Activated T-helper 9 cell treated with anti-CD3 and anti-CD28 coated beads, Interleukin-2, amount 50 U/mL, for 16 hours (primary cell): ENCODE results near the gene VPREB1.
"Not testable (repeated sequence)": the region's sequence is repeated elsewhere in the genome, so short reads cannot be mapped to it uniquely, and the experiment has no call there.

ENCODE experiments used
- DNase-seq: peaks from one replicate; pipeline ENCODE4 v3.0.0-alpha.2; 2020; ENCODE audit warnings: low read depth

VPREB1 gene

DNA sequence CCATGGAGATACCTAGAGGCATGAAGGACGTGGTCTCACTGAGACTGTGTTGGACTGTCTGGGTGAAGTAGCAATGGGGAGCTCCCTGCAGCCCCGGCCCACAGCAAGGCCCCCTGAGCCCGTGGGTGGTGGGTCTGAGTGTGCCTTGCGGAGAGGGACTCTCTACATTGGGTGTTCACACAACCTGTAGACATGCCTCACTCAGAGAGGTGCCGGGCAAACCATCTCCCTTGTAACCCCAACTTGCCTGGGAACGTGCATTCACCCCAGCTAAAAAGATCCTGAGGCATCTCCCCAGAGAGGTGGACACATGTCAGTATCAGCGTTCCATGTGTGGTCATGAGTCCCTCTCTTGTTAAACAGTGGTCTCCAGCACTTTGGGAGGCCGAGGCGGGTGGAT lies 2.1 kb downstream of the VPREB1 start:
- DNase-seq = no peak

DNA sequence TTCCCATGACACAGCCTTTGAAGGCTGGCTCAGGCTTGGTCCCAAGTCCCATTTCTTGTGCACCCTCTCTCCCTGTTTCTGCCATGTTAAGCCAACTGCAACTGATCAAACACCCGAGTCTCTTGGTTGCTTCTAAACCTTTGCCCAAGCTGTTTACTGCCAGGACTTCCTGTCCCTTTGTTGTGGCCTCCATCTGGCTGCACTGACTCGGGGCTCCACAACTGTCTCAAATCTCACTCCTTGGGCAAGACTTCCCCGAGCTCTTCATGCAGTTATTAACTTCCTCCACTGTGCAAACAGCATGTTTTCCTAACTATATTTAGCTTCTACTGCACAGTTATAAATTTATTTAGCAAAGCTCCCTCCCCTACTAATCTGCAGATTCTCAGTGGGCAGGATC lies 4.3 kb downstream of the VPREB1 start:
- DNase-seq = no peak

- not testable (repeated sequence) for DNase-seq
Observed at GRCh38 chr22:22250651-22251050, 6.1 kb downstream of the VPREB1 start.

- DNase-seq = not testable (repeated sequence)
Observed at GRCh38 chr22:22256133-22256532, 11.5 kb downstream of the VPREB1 start.

GRCh38 chr22:22258597-22259415 lies 14.2 kb downstream of the VPREB1 start:
- not testable (repeated sequence) for DNase-seq

DNA sequence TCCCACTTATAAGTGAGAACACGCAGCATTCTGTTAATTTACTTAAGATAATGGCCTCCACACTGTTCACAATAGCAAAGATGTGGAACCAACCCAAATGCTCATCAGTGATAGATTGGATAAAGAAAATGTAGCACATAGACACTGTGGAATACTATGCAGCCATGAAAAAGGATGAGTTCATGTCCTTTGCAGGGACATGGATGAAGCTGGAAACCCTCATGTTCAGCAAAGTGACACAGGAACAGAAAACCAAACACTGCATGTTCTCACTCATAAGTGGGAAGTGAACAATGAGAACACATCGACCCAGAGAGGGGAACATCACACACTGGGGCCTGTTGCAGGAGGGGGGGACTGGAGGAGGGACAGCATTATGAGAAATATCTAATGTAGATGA lies 15.6 kb downstream of the VPREB1 start:
- DNase-seq = not testable (repeated sequence)

- DNase-seq = not testable (repeated sequence)
Observed at GRCh38 chr22:22260586-22260985, 16.0 kb downstream of the VPREB1 start.

DNA sequence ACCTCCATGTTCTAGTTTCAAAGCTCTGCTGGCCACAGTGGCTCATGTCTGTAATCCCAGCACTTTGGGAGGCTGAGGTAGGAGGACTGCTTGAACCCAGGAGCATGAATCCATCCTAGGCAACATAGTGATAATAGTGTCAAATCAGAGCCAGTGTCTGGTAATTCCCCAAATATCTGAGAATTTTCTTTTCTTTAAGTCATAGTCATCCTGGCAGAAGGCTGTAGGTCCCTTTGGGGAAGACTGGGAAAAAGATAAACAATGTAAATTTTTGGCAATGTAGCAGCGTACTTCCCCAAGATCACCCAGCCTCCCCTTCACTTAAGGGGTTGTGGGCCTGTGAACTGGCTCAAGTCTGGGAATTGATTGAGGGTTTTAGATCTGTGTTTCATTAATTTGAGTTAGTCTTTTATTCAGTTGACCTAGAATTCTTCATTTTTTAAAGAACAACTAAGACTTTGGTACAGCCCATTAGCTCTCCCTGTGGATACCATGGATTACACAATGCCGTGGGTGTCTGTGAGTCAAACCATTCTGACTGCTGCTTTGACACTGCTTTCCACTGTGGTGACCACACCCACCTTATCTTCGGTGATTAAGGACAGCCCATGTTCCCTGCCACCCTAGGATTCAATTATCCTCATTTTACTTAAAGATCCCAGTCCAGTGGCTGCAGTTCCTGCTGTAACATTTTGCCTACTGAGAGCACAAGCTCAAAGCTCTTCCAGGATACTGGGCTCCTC lies 17.9 kb downstream of the VPREB1 start:
- DNase-seq = not testable (repeated sequence)

DNA sequence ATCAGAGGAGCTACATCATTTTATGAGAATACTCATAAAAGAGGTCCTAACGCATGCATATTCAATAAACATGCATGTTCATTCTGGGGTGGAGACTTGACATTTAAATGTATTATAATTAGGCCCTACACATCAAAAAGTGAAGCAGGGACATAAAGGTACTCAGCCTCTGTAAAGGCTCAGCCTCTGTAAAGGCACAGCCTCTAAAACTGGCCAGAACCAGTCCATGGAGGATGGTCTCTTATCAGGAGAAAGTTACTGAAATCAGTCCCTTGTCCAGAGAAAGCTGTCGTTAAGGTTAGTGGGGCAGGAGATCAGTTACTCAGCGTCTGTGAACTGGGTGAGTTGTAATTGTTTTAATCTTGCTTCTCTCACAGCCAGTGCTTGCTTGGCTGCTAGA lies 19.2 kb downstream of the VPREB1 start:
- not testable (repeated sequence) for DNase-seq

GRCh38 chr22:22270036-22270676 lies 25.6 kb downstream of the VPREB1 start:
- DNase-seq = not testable (repeated sequence)

DNA sequence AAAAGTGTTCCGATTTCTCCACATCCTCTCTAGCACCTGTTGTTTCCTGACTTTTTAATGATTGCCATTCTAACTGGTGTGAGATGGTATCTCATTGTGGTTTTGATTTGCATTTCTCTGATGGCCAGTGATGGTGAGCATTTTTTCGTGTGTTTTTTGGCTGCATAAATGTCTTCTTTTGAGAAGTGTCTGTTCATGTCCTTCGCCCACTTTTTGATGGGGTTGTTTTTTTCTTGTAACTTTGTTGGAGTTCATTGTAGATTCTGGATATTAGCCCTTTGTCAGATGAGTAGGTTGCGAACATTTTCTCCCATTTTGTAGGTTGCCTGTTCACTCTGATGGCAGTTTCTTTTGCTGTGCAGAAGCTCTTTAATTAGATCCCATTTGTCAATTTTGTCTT lies 32.8 kb downstream of the VPREB1 start:
- not testable (repeated sequence) for DNase-seq

DNA sequence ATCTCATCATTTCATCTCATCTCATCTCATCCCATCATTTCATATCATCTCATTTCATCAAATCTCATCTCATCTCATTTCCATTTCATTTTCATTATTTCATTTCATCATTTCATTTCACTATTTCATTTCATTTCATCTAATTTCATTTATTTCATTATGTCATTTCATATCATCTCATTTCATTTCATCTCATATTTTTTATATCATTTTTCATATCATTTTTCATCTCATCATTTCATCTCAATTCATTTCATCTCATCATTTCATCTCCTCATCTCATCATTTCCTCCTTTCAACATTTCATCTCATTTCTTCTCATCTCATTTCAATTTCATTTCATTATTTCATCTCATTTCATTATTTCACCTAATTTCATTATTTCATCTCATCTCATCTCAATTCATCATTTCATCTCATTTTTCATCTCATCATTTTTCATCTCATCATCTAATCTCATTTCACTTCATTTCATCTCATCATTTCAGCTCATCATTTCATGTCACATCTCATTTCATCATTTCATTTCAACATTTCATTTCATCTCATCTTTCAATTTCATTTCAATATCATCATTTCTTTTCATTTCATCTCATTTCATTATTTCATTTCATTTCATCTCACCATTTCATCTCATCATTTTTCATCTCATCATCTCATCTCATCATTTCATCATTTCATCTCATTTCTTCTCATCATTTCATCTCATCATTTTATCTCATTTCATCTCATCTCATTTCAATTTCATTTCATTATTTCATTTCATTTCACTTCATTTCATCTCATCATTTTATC lies 40.6 kb downstream of the VPREB1 start:
- DNase-seq = not testable (repeated sequence)

DNA sequence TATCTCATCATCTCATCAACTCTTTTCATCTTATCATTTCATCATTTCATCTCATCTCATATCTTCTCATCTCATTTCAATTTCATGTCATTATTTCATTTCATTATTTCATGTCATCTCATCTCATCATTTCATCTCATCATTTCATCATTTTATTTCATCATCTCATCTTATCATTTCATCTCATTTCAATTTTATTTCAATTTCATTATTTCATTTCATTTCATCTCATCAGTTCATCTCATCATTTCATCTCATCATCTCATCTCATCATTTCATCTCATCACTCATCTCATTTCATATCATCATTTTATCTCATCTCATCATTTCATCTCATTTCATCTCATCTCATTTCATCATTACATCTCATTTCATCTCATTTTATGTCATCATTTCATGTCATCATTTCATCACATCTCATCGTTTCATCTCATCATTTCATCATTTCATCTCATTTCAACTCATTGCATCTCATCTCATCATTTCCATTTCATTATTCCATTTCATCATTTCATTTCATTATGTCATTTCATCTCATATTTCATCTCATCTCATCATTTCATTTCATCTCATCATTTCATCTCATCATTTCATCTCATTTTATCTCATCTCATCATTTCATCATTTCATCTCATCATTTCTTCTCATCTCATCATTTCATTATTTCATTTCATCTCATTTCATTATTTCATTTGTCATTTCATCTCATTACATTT lies 42.0 kb downstream of the VPREB1 start:
- not testable (repeated sequence) for DNase-seq

- DNase-seq = not testable (repeated sequence)
Observed at GRCh38 chr22:22287106-22287626, 42.6 kb downstream of the VPREB1 start.

DNA sequence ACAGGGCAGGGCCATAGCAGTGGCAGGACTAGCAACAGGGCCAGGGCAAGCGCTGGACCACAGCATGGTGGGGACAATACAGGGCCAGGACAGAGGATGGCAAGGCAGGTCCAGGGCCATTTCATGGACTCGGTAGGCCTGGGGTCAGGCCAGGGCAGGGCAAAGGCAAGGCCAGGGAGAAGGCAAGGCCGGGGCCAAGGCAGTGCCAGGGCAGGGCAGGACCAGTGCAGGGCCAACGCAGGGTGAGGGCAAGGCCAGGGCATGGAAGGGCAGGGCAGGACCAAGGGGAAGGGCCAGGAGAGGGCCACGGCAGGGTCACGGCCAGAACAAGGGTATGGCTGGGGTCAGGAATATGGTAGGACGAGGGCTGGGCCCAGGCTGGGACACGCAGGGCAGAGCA lies 45.1 kb downstream of the VPREB1 start:
- not testable (repeated sequence) for DNase-seq

GRCh38 chr22:22291129-22291806 lies 46.7 kb downstream of the VPREB1 start:
- not testable (repeated sequence) for DNase-seq

DNA sequence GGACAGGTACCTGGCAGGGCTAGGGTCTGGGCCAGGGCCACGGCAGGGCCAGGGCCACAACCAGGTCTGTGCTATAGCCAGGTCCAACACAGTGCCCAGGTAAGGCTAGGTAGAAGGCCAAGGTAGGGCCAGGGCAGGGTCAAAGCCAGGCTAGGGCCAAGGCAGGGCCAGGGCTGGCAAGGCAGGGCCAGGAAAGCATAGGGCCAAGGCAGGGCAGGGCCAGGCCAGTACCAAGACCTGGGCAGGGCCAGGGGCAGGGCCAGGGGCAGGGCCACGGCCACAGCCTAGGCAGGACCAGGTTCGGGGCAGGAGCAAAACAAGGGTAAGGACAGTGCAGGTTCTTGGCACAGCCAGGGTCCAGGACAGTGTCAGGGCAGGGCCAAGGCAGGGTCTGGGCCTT lies 48.1 kb downstream of the VPREB1 start:
- DNase-seq = not testable (repeated sequence)

- DNase-seq = not testable (repeated sequence)
Observed at GRCh38 chr22:22293436-22293835, 48.9 kb downstream of the VPREB1 start.

DNA sequence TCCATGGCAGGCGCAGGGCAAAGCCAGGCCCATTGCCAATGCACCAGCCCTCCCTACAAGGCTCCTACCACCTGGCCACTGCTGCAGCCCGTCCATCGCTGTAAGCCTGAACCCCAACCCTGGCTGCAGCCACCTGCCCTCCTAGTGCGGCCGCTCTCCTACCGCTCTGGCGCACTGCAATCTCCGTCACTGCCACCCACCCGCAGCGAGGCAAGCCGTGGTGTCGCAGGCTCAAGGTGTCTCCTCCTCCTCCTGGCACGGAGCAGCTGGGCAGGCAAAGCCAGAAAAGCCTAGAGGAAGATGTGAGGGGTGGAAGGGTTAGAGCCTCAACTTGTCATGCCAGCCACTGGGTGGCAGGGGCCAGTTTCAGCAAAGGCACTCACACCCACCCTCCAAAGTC lies 50.1 kb downstream of the VPREB1 start:
- not testable (repeated sequence) for DNase-seq
